WTC11 (cell line): ENCODE results near the gene ISCU.

Experiments used
- ATF1 ChIP-seq: sonication (generic); formaldehyde crosslinking; IDR thresholded peaks from 2 replicates; pipeline ENCODE4 v1.8.1; 2023; ENCODE audit warnings: mild to moderate bottlenecking, moderate library complexity, missing genetic modification reagents
- CTCF ChIP-seq: fragments of 200-600 bp; IDR thresholded peaks from 2 replicates; pipeline ENCODE4 v1.8.0; 2022; ENCODE audit warnings: antibody characterized with exemption
- USF1 ChIP-seq: sonication (generic); formaldehyde crosslinking; IDR thresholded peaks from 2 replicates; pipeline ENCODE4 v1.8.0; 2022; ENCODE audit warnings: mild to moderate bottlenecking, missing genetic modification reagents
- ZBTB43 ChIP-seq: sonication (generic); formaldehyde crosslinking; IDR thresholded peaks from 2 replicates; pipeline ENCODE4 v1.8.1; 2023; ENCODE audit warnings: mild to moderate bottlenecking, missing genetic modification reagents
- ZNF425 ChIP-seq: fragments of 250-450 bp; sonication (Bioruptor Pico); conservative IDR thresholded peaks from 2 replicates; pipeline ENCODE4 v1.9.0; 2021; ENCODE audit warnings: mild to moderate bottlenecking

GRCh38 chr12:108562348-108563135 is at the start of gene ISCU:
- no peak for TF ChIP-seq ZNF425 (CRISPR knock-in tag)
- TF ChIP-seq ZBTB43 = peak; percentile 87
- no peak for TF ChIP-seq USF1
- TF ChIP-seq CTCF = no peak
- TF ChIP-seq ATF1 = peak; percentile 66; the same call in 1 of the 2 replicates
